AG08395 (cell line): ENCODE results near the gene RIIAD1.
"Not testable (repeated sequence)": the region's sequence is repeated elsewhere in the genome, so short reads cannot be mapped to it uniquely, and the experiment has no call there.

Experiments
- DNase-seq: peaks from one replicate; pipeline ENCODE4 v3.0.0; 2012; ENCODE audit warnings: mixed read lengths, low spot score

Gene RIIAD1

GRCh38 chr1:151737026-151737425 is 15.7 kb downstream of the RIIAD1 start:
- no peak for DNase-seq

GRCh38 chr1:151737479-151737878 is 16.2 kb downstream of the RIIAD1 start:
- no peak for DNase-seq

DNA sequence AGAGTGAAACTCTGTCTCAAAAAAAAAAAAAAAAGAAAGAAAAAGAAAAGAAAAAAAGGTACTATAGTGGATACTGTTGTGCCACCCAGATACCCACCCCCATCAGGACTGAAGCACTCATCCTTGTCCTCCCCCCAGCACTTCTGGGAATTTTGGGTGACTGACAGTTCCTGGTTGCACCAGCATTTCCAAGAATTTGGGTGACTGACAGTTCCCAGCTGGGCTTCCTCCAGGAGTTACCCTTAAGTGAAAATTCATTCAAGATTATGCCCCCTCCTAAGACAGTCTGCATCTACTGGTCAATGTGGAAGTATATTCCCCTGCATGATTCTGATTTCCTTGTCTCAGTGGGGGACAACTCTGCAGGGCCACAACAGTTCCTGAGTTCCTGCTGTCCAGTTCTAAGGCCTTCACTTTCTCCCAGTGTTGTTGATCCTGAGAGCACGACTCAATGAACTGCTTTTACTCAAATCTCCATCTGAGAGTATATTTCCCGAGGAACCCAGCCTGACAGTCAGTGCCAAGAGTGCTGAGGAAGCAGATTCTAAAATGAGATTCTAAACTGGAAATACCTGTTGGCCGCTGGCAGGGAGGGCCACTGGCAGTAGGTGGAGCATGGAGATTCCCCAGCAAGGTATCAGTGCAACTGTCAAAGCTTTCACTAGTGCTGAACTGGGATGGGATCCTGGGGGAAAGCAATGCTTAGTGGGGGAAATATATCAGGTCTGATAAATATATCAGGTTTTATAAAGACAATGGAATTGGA is 18.5 kb downstream of the RIIAD1 start:
- DNase-seq, result no peak

GRCh38 chr1:151741516-151741915 is 20.2 kb downstream of the RIIAD1 start:
- DNase-seq, result no peak

GRCh38 chr1:151756291-151756690 is 35.0 kb downstream of the RIIAD1 start:
- DNase-seq, result peak; percentile 68

- no peak for DNase-seq
Measured at GRCh38 chr1:151759241-151759640, 37.9 kb downstream of the RIIAD1 start.

GRCh38 chr1:151760597-151761385 is 39.5 kb downstream of the RIIAD1 start:
- no peak for DNase-seq

DNA sequence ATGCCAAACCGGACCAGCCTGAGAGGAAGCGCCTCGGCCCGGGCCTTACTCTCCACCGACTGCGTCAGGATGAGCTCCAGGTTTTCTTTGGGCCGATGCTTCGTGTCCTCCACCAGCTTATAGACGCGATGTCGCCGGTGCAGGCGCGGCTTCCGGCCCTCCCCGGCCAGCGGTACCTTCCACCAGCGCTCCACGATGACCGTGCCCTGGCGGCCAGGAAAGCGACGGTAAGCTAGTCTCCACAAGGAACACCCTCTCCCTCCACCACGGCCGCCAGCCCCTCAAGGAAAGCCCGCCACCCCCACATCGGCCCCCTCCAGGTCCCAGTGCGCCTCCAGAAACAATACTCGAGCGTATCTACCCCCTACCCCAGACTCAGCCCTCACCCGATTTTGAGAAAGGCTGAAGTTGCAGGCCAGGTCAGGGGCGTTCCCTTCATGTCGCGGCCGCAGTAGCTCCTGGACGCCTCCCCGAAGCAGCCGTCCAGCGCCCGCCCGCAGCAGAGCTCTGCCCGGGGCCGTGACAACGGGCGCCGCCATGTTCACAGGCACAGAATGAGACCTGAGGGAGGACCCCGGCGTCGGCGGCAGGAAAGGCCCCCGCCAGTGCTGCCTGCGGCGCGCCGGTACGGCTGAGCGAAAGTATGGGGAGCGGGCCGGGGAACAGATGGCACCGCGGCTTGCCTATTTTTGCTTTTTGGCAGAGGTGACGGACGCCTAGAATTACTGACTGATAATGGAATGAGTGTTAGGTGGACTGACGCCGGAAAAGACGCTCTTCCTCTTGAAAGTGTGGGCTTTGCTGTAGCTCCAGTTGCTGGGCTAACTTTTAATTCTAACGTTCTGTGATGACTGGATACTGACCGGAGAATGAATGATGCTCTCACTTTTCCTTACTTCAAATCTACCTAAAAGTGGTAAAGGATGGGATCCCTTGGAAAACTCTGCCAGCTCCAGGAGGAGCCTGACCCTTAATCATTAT is 41.9 kb downstream of the RIIAD1 start, which contains the start of gene MRPL9:
MRPL9 (minus strand) TSS at position 556 of the 981 bp plus-strand sequence; CDS start at position 539, 17 bp downstream.
- peak; percentile 96 for DNase-seq

GRCh38 chr1:151763990-151764389 is 42.7 kb downstream of the RIIAD1 start:
- peak; percentile 25 for DNase-seq

- not testable (repeated sequence) for DNase-seq
Measured at GRCh38 chr1:151768351-151769066, 47.2 kb downstream of the RIIAD1 start.

GRCh38 chr1:151769270-151769669 is 47.9 kb downstream of the RIIAD1 start:
- not testable (repeated sequence) for DNase-seq

GRCh38 chr1:151773702-151774101 is 52.4 kb downstream of the RIIAD1 start:
- DNase-seq, result peak; percentile 22

GRCh38 chr1:151774256-151774922 is 53.1 kb downstream of the RIIAD1 start:
- DNase-seq, result no peak

DNA sequence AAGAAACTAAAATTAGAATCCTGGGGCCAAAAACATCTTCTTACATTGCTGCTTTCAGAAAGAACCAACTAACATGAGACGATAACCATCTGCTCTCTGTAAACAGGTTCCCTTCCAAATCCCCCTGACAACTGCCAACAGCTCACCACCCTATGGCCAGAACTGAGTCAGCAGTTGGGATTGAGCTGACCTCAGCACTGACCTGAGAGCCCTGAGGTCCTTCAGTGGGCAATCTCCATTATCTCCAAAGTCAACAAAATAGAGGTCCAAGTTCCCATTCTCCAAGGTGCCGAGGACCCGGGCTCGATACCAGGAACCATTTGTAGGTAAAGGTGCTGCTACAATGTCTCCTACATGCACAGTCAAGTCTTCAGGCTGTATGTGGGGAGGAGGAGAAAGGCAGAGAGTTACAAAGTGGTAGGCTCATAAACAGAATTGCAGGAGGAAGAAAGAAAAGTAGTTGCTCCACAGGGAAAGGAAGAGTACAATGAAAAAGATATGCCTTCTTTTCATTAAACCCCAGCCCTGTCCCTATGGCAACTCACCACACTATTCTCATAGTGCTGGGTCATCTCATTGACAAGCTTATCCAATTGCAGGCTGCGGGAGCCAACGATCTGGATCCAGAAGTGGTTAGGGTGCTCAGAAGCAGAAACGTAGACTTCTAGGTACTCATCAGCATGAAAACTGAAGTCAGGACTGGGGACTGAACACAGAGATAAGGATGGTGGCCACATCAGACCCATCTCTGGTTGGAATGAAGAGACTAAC is 54.8 kb downstream of the RIIAD1 start:
- DNase-seq, result no peak

- DNase-seq, result no peak
Measured at GRCh38 chr1:151776665-151777062, 55.3 kb downstream of the RIIAD1 start.

GRCh38 chr1:151777317-151777716 is 56.0 kb downstream of the RIIAD1 start:
- DNase-seq, result no peak
